OCI-LY3 (cell line): ENCODE data around the gene DNHD1.

Experiments
- H2AFZ ChIP-seq: fragments of 200-600, 300-600 bp; shearing (Covaris generic); 2 replicates; pipeline ENCODE4 v1.6.0; 2014; ENCODE audit warnings: antibody characterized with exemption, low read depth, low read length
- H3K27ac ChIP-seq: fragments of 200-600, 300-600 bp; sonication (generic); 2 replicates; pipeline ENCODE4 v1.5.1; 2014; ENCODE audit warnings: mild to moderate bottlenecking, low read length, moderate library complexity, mixed read lengths
- H3K27me3 ChIP-seq: fragments of 200-600, 300-600 bp; sonication (generic); 2 replicates; pipeline ENCODE4 v1.6.1; 2014; ENCODE audit warnings: low read depth, low read length, mixed read lengths
- H3K36me3 ChIP-seq: fragments of 200-600, 300-600 bp; sonication (generic); replicated peaks from 2 replicates; pipeline ENCODE3; 2014; ENCODE audit warnings: low read depth, low read length, mixed read lengths
- H3K4me1 ChIP-seq: fragments of 300-600, 200-600 bp; sonication (generic); 2 replicates; pipeline ENCODE4 v1.6.1; 2014; ENCODE audit warnings: low read length, mixed read lengths
- H3K4me2 ChIP-seq: fragments of 200-600, 300-600 bp; sonication (generic); 2 replicates; pipeline ENCODE4 v1.6.1; 2014; ENCODE audit warnings: low read length, mixed read lengths
- H3K4me3 ChIP-seq: fragments of 300-600, 200-600 bp; sonication (generic); 2 replicates; pipeline ENCODE4 v1.5.1; 2014; ENCODE audit warnings: antibody characterized with exemption, mild to moderate bottlenecking, low read length, moderate library complexity
- H3K79me2 ChIP-seq: fragments of 300-600, 200-600 bp; shearing (Covaris generic); 2 replicates; pipeline ENCODE4 v1.6.1; 2014; ENCODE audit warnings: mild to moderate bottlenecking, low read length, mixed read lengths
- H3K9ac ChIP-seq: fragments of 300-600, 200-600 bp; shearing (Covaris generic); 2 replicates; pipeline ENCODE4 v1.6.0; 2014; ENCODE audit warnings: mild to moderate bottlenecking, low read length, moderate library complexity
- H3K9me3 ChIP-seq: fragments of 200-600, 300-600 bp; shearing (Covaris generic); 2 replicates; pipeline ENCODE4 v1.6.1; 2014; ENCODE audit warnings: low read length, mixed read lengths; ENCODE audit not compliant: insufficient read depth
- H4K20me1 ChIP-seq: fragments of 200-600, 300-600 bp; sonication (generic); 2 replicates; pipeline ENCODE4 v1.6.1; 2016; ENCODE audit warnings: low read length, mixed read lengths; ENCODE audit not compliant: insufficient read depth
- CTCF ChIP-seq: fragments of 200-600, 300-600 bp; sonication (generic); IDR thresholded peaks from 2 replicates; pipeline ENCODE4 v1.5.1; 2014; ENCODE audit warnings: antibody characterized with exemption, low read length, low read depth
- EZH2phosphoT487 ChIP-seq: fragments of 200-600 bp; shearing (Covaris generic); IDR thresholded peaks from 2 replicates; pipeline ENCODE4 v1.6.1; 2018; ENCODE audit warnings: antibody characterized with exemption, mixed run types, low read depth

Gene DNHD1

DNA sequence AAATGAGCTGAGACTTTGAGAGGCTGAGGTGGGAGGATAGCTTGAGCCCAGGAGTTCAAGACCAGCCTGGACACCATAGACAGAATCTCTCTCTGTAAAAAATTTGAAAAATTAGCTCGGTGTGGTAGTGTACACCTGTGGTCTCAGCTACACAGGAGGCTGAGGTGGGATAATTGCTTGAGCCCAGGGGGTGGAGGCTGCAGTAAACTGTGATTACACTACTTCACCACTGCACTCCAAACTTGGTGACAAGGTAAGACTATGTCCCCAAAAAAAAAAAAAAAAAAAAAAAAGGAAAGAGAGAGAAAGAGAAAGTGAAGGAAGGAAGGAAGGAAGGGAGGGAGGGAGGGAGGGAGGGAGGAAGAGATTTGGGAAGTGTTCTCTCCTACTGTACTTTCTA is 81.1 kb downstream of the DNHD1 start:
- TF ChIP-seq EZH2phosphoT487 (no peak), CTCF (no peak)
- Histone ChIP-seq H3K9me3 (no peaks in the 10 kb centered on the region), H3K9ac (no peak overlapping the region), H3K4me3 (no peak overlapping the region), H3K79me2 (no peaks in the 10 kb centered on the region; the same call in 1 of the 2 replicates), H3K4me2 (no peak overlapping the region), H3K4me1 (no peaks in the 10 kb centered on the region), H2AFZ (no peak overlapping the region), H3K36me3 (no peaks in the 10 kb centered on the region), H4K20me1 (no peaks in the 10 kb centered on the region), H3K27me3 (no peaks in the 10 kb centered on the region), H3K27ac (no peak overlapping the region)

DNA sequence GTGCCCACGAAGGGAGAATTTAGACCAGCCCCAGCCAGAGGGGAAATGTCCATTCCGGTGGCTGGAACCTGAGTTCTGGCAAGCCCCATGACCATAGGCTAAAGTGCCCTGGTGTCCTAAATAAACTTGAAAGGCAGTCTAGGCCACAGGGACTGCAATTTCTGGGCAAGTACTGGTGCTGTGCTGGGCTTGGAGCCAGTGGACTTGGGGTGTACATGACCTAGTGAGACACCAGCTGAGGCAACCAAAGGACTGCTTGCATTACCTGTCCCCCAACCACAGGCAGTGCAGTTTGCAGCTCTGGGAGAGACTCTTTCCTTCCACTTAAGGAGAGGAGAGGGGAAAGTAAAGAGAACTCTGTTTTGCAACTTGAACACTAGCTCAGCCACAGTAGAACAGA is 82.6 kb downstream of the DNHD1 start:
- H4K20me1 ChIP-seq, result no peaks in the 10 kb centered on the region
- H2AFZ ChIP-seq, result no peak overlapping the region
- no peak overlapping the region for H3K4me2 ChIP-seq
- no peaks in the 10 kb centered on the region for H3K9me3 ChIP-seq
- peaks cover 8% of the 10 kb centered on the region for H3K36me3 ChIP-seq
- no peaks in the 10 kb centered on the region; the same call in 1 of the 2 replicates for H3K79me2 ChIP-seq
- no peak for TF ChIP-seq CTCF
- TF ChIP-seq EZH2phosphoT487, result no peak
- no peaks in the 10 kb centered on the region for H3K4me1 ChIP-seq
- no peak overlapping the region for H3K4me3 ChIP-seq
- no peak overlapping the region for H3K27ac ChIP-seq
- H3K9ac ChIP-seq, result no peak overlapping the region
- H3K27me3 ChIP-seq, result no peaks in the 10 kb centered on the region

GRCh38 chr11:6583584-6583983 is 86.5 kb downstream of the DNHD1 start:
- H3K36me3 ChIP-seq, result peaks cover 8% of the 10 kb centered on the region
- no peaks in the 10 kb centered on the region for H3K9me3 ChIP-seq
- H3K79me2 ChIP-seq, result no peaks in the 10 kb centered on the region; the same call in 1 of the 2 replicates
- no peaks in the 10 kb centered on the region for H3K4me1 ChIP-seq
- TF ChIP-seq EZH2phosphoT487 (no peak), CTCF (no peak)
- no peaks in the 10 kb centered on the region for H3K27me3 ChIP-seq
- no peak overlapping the region for H3K27ac ChIP-seq
- H3K4me2 ChIP-seq, result no peak overlapping the region
- no peaks in the 10 kb centered on the region for H4K20me1 ChIP-seq
- no peak overlapping the region for H2AFZ ChIP-seq
- no peak overlapping the region for H3K9ac ChIP-seq
- H3K4me3 ChIP-seq, result no peak overlapping the region

GRCh38 chr11:6584528-6584927 is 87.4 kb downstream of the DNHD1 start:
- TF ChIP-seq CTCF (no peak), EZH2phosphoT487 (no peak)
- no peak overlapping the region for H3K27ac ChIP-seq

More at GRCh38 chr11:6584528-6584927, 87.4 kb downstream of the DNHD1 start:
- H3K9ac ChIP-seq, result no peak overlapping the region
- no peaks in the 10 kb centered on the region for H3K27me3 ChIP-seq
- H3K4me2 ChIP-seq, result no peak overlapping the region
- H3K79me2 ChIP-seq, result no peaks in the 10 kb centered on the region; the same call in 1 of the 2 replicates
- H4K20me1 ChIP-seq, result no peaks in the 10 kb centered on the region
- H3K4me3 ChIP-seq, result no peak overlapping the region
- no peaks in the 10 kb centered on the region for H3K9me3 ChIP-seq
- H3K4me1 ChIP-seq, result no peaks in the 10 kb centered on the region
- H3K36me3 ChIP-seq, result peaks cover 8% of the 10 kb centered on the region
- H2AFZ ChIP-seq, result no peak overlapping the region
